PFSK-1 (cell line): Measurements from ENCODE around the gene CLDN8.

ENCODE experiments used
- REST ChIP-seq, 2 experiments: IDR thresholded peaks; 2 replicates each; pipeline versions ENCODE4 v1.6.1 to v1.8.0; 2011 to 2012; ENCODE audit warnings: low read depth in 2 of 2, low read length in 2 of 2, control low read depth in 1 of 2, inconsistent platforms in 1 of 2, mild to moderate bottlenecking in 1 of 2, moderate library complexity in 1 of 2; ENCODE audit not compliant: insufficient read depth in 1 of 2
- TAF1 ChIP-seq: IDR thresholded peaks from 2 replicates; pipeline ENCODE4 v1.6.1; 2012; ENCODE audit warnings: low read length, control low read depth, borderline replicate concordance; ENCODE audit not compliant: insufficient read depth

GRCh38 chr21:30227128-30227527 is 11.2 kb upstream of the CLDN8 start:
- TF ChIP-seq TAF1 (no peak), REST (IDR thresholded peaks at IDR 0.05; ENCODE audit: insufficient read depth in 1 of 2, low read depth in 2 of 2, low read length in 2 of 2) (no peak)
